ENCODE results near the gene TIGD3. TPM values are rescaled to one million over a fixed set of nuclear protein-coding genes. Genes with fewer than 3 reads are reported as not detected.

Gene TIGD3
- total and polyA plus RNA-seq, 2 of the 8 experiments (the other 6 are each of a cell fraction or from before 2014, with no cell fraction given), result 1.1 to 1.3 TPM

DNA sequence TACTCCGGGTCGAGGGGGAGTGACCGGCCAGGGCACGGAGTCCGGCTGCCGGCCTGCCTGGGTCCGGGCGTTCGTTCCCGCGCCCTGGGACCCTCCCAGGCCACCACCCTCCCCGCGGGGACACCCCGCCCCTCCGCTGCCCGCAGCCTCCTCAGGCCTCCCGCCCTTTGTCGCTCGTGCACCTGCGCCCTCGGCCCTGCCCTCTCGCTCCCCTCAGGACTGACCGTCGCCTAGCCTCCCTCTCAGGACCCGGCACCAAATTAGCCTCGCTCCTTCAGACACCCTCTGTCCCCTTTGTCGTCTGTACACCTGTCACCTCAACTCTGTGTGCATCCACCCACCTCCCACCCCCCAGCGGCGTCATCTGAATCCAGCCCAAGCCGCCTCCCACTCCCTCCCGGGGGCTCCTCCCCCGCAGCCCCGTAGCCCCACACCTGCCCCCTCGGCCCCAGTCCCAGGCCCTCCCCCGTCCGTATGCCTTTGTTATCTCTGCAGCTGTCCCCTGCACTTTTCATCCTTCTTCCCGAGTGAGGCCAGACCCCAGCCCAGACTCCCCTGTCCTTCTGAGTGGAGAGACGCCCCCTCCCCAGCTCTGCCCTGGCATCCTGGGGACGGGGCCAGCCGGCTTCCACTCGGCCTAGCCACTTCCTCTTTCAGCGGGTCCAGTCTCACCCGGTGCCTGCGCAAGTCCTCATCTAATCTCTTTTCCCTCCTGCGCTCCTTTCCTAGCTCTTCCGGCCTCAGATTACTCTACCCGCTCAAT lies 643 bp downstream of the TIGD3 start:
- Histone ChIP-seq H3K18ac (ENCODE audit: extremely low read depth, low read length) (no peak overlapping the region; the same call in 1 of the 2 replicates), H4K20me1 (replicated peaks in 1 of 2; ENCODE audit: control insufficient read depth in 1 of 2, insufficient read depth in 2 of 2, low read length in 2 of 2) (peaks cover 2 to 8% of the 10 kb centered on the region in 2 experiments), H2BK20ac (ENCODE audit: low read length) (no peak overlapping the region), H2AK5ac (ENCODE audit: low read depth, low read length) (no peak overlapping the region), H3K9ac (replicated peaks in 1 of 4; ENCODE audit: extremely low read depth in 1 of 4, low read depth in 3 of 4, low read length in 3 of 4) (no peak overlapping the region; a peak in 1 of 7 replicates), H3K27me3 (replicated peaks in 1 of 4; ENCODE audit: control insufficient read depth in 3 of 4, extremely low read depth in 1 of 4, insufficient read depth in 3 of 4, low read length in 3 of 4) (peaks cover 7 to 29% (median 19%) of the 10 kb centered on the region in 4 experiments), H4K5ac (ENCODE audit: insufficient read length, low read depth, low read length) (no peak overlapping the region), H3K36me3 (ENCODE audit: control insufficient read depth in 2 of 4, insufficient read depth in 4 of 4, low read length in 3 of 4) (peaks cover 7 to 26% (median 12%) of the 10 kb centered on the region in 4 experiments; a peak in 7 of 8 replicates), H2BK15ac (ENCODE audit: low read length) (no peak overlapping the region), H3K56ac (replicated peaks; ENCODE audit: insufficient read length, low read depth, low read length) (no peak overlapping the region), H2BK12ac (ENCODE audit: low read depth, low read length) (0 out of 2 replicates have a peak overlapping the region, but pooled peaks have one; percentile 63), H4K8ac (ENCODE audit: extremely low read depth, insufficient read depth, low read length) (peak overlapping the region; percentile 48; the same call in 1 of the 2 replicates), H2BK5ac (ENCODE audit: low read depth, low read length) (no peak overlapping the region), H3K9me3 (ENCODE audit: insufficient read depth in 2 of 2, low read depth in 1 of 2, low read length in 1 of 2) (no peaks in the 10 kb centered on the region), H2BK120ac (replicated peaks; ENCODE audit: low read depth, low read length) (no peak overlapping the region), H3K4ac (replicated peaks; ENCODE audit: insufficient read length, low read depth, low read length) (no peak overlapping the region), H3K79me1 (ENCODE audit: low read depth, low read length) (no peaks in the 10 kb centered on the region), H3K4me3 (ENCODE audit: extremely low read depth in 1 of 4, insufficient read depth in 2 of 4, low read depth in 3 of 4, low read length in 4 of 4) (peak overlapping the region; percentile 57 to 73 (median 64)), H3K27ac (ENCODE audit: low read depth, low read length) (no peak overlapping the region), H3K4me1 (replicated peaks in 1 of 4; ENCODE audit: control insufficient read depth in 3 of 4, insufficient read depth in 4 of 4, low read length in 3 of 4) (peaks cover 0 to 10% (median 3%) of the 10 kb centered on the region in 4 experiments; a peak in 5 of 7 replicates), H3K4me2 (ENCODE audit: insufficient read depth in 1 of 2, low read depth in 2 of 2, low read length in 2 of 2) (peak overlapping the region; percentile 90 to 100), H2AFZ (ENCODE audit: low read length) (peak overlapping the region; percentile 72), H4K91ac (replicated peaks; ENCODE audit: insufficient read length, low read length) (no peak overlapping the region), H3K23me2 (ENCODE audit: low read depth, low read length) (peaks cover 9% of the 10 kb centered on the region), H3K23ac (ENCODE audit: insufficient read length) (no peak overlapping the region), H3K79me2 (ENCODE audit: control insufficient read depth in 1 of 2, insufficient read depth in 2 of 2, low read length in 2 of 2) (no peaks in the 10 kb centered on the region), H3K14ac (ENCODE audit: insufficient read length) (no peak overlapping the region)
- no peak for FAIRE-seq
- peak in 1 of 2 experiments; percentile 71 for DNase-seq (ENCODE audit: low read depth in 1 of 2, low spot score in 2 of 2)
- ChIA-PET CTCF (ENCODE audit: partially characterized antibody) (interaction anchor here (0.8 to 3.3 kb wide), 18 partner anchors 8 to 170 kb away, joined by 3 to 16 read pairs (median 4); partner anchors contain the start of gene SCYL1), POLR2A (ENCODE audit: partially characterized antibody) (interaction anchor here (0.8 to 4.0 kb wide), 11 partner anchors 11 to 151 kb away, joined by 3 to 26 read pairs (median 3); partner anchors contain the start of gene MALAT1)
- peak; percentile 59 for TF ChIP-seq MAX (IDR thresholded peaks at IDR 0.05)
- no peak for TF ChIP-seq CEBPB (IDR thresholded peaks at IDR 0.05; ENCODE audit: low read depth, low read length)
- peak; percentile 70 for TF ChIP-seq E2F6 (IDR thresholded peaks at IDR 0.05)
- TF ChIP-seq SP4 (IDR thresholded peaks at IDR 0.05; ENCODE audit: low read length), result no peak
- 0 out of 2 replicates have a peak, but pooled peaks have one; percentile 20 for TF ChIP-seq RBBP5 (IDR thresholded peaks at IDR 0.05; ENCODE audit: borderline replicate concordance, low read depth, low read length)
- TF ChIP-seq SP1 (IDR thresholded peaks at IDR 0.05; ENCODE audit: low read depth, low read length), result no peak
- peak; percentile 24 for TF ChIP-seq KDM4A (IDR thresholded peaks at IDR 0.05; ENCODE audit: low read depth, low read length, severe bottlenecking)
- WGBS, 2 experiments (ENCODE audit: extremely low coverage in 1 of 2, insufficient coverage in 1 of 2, insufficient read length in 1 of 2, insufficient replicate concordance in 2 of 2, low coverage in 1 of 2, low lambda C conversion rate in 2 of 2, missing lambda C conversion rate in 1 of 2), result 2% methylated on average over 22 of the region's 47 CpGs; no CpG with 5 or more reads in 1 of the 2 experiments

All from H1 (cell line).